GM19035 (cell line): ENCODE results near the gene ANKH.
"Not testable (repeated sequence)": the region's sequence is repeated elsewhere in the genome, so short reads cannot be mapped to it uniquely, and the experiment has no call there.

Experiments
- ATAC-seq: cut with Tn5 transposase; IDR thresholded peaks from one replicate; pipeline ENCODE4 v1.9.1; 2021; ENCODE audit not compliant: unreplicated experiment

The ANKH gene

DNA sequence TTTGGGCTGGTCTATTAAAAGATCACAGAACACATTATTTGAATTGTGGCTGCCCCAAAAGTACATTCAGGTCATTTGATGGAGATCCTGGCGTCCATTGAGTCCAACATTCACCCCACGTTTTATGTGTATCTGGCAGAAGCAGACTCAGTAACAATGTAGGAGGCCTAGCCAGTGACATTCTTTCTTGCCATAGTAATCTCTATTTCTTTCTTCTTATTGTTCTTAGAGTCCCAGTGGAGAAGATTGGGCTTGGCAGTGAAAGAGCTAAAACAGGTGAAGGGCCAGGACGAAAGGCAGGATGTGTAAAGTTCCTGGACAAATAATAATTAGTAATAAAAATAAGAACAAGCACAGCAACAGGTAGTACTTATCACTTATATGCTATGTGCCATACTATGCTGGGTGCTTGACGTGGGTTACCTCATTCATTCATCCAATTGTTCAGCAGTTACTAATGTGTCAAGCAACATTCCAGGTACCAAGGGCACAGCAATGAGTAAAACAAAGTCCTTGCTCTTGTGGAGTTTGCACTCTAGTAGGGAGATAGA lies 12.6 kb upstream of the ANKH start:
- ATAC-seq: no peak

DNA sequence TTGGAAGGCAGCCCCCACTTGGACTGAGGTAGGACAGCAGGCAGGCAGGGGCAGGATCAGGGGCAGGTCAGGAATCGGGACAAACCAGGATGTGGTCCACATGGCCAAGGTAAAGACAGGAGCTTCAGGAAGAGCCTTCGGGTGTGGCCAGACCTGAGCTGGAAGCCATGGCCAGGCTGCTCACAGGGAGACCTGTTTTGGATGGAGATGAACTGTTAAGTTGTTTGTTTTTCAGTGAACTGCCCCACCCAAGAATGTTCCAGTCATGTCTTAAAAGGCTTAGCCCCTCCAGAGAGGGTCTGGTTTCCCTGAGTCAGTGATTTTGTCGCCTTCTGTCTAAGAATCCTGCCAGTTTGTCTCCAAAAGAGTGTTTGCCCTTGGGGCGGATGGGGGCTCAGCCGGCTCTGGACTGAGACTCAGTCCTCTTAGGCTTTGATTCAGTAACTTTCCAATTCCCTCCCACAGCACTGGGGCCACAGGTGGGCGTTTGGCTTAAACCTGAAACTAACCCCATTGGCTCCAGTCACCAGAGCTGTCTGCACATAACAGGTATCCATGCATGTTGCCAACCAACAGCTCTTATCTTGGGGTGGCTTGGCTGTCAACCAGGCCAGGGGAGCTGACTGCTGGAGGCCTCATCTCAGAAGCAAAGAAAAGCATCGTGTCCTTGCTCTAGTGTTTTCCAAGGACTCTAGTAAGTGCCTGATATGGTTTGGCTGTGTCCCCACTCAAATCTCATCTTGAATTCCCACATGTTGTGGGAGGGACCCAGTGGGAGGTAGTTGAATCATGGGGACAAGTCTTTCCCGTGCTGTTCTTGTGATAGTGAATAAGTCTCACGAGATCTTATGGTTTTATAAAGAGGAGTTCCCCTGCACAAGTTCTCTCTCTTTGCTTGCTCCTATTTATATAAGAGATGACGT lies 11.3 kb upstream of the ANKH start:
- no peak for ATAC-seq

- ATAC-seq: no peak
Observed at GRCh38 chr5:14881826-14882225, 10.2 kb upstream of the ANKH start.

DNA sequence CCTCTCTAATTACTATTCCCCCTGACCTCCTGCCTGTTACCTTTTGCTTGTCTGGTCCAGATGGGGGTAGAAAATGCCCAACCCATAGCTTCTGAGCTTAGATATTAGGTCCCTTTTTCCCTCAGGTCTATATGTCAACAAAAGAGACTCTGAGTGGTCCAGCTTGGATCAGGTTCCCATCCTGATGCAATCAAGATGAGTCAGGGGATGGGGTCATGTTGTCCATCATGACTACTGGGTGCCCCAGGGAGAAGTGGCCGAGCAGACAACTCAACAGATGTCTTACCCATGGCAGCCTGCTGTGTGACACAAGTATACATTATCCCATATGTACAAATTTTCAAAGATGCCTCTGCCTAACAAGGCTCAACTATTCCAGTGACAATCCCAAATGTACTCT lies 9.1 kb upstream of the ANKH start:
- no peak for ATAC-seq

DNA sequence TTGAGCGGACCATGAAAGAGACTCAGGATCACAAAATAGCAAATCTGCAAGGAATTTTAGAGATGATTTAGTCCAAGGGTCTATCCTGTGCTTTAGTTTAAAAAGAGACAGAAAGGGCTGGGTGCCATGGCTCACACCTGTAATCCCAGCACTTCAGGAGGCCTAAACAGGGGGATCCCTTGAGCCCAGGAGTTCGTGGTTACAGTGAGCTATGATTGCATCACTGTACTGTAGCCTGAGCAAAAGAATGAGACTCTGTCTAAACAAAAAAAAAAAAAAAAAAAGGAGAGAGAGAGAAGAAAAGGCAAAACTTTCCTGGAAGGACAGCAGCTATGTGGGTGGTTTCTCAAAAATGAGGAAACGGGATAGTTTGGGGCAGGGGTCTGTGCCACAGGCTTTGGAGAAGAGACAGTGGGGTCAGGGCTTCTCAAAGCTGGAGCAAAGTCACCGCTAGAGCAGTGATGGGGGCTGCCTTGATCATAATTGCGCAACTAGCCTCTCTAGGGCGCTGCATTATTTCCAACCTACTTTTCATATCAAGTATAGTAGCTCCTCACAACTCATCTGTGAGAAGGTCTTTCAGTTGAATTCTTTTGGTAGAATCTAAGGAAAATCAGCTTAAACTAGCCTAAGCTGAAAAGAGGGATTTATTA lies 8.5 kb upstream of the ANKH start:
- ATAC-seq: no peak

DNA sequence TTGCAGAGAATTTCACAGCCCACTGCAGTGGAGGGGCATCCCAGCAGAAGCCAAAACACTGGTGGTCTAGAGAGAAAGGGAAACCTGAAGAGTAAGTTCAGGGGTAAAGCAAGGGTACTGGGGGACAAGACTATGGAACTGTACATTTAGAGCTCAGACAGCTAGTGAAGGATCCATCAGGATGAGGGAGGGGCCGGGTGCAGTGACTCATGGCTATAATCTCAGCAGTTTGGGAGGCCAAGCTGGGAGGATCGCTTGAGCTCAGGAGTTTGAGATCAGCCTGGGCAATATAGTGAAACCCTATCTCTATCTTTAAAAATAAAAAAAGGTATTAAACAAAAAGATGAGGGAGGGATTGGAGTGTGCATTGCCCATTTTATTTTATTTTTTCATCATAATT lies 7.8 kb upstream of the ANKH start:
- no peak for ATAC-seq

DNA sequence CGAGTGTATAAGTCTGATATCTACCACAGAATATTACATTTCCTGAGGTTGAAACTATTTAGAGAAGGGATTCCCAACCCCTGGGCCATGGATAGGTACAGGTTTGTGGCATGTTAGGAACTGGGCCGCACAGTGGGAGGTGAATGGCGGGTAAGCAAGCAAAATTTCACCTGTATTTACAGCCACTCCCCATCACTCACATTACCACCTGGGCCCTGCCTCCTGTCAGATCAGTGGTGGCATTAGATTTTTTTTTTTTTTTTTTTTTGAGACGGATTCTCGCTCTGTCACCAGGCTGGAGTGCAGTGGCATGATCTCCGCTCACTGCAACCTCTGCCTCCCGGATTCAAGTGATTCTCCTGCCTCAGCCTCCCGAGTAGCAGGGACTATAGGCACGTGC lies 6.6 kb upstream of the ANKH start:
- ATAC-seq: not testable (repeated sequence)

DNA sequence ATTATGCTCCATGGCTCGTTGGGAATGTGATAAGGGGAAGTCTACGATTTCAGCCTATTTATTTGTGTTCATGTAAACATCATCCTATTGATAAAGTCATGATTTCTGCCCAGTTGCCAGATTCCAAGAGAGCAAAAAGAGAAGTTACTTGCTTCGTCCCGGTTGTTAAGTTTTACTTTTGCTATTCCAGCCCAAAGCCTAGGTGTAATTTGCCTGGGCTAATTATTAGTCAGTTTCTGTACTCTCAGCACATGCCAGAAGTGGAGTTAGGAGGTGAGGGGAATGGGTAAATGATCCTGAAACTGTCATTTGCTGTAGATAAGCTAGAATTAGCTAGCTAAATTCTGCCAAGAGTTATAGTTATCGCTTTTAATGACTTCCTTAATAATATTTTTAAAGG lies 4.5 kb upstream of the ANKH start:
- no peak for ATAC-seq

DNA sequence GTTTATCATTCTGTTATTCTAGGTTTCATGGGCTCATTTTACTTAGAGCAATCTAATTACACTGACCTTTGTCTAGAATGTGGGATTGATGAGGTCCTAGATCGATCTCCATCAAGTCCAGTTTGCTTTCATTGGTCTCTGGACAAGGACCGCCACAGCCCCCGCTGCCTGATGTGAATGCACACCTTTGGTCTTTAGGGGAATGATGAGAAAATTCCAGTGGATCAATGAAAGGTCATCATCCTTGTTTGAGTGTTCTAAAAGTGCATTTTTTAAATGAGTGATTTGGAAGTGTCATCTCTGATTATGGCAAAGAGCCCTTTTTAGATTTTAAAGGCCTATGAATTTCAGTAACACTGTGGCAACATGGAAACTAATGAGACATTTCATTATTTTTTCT lies 2.2 kb upstream of the ANKH start:
- no peak for ATAC-seq

GRCh38 chr5:14873093-14873492 lies 1.5 kb upstream of the ANKH start:
- no peak for ATAC-seq

DNA sequence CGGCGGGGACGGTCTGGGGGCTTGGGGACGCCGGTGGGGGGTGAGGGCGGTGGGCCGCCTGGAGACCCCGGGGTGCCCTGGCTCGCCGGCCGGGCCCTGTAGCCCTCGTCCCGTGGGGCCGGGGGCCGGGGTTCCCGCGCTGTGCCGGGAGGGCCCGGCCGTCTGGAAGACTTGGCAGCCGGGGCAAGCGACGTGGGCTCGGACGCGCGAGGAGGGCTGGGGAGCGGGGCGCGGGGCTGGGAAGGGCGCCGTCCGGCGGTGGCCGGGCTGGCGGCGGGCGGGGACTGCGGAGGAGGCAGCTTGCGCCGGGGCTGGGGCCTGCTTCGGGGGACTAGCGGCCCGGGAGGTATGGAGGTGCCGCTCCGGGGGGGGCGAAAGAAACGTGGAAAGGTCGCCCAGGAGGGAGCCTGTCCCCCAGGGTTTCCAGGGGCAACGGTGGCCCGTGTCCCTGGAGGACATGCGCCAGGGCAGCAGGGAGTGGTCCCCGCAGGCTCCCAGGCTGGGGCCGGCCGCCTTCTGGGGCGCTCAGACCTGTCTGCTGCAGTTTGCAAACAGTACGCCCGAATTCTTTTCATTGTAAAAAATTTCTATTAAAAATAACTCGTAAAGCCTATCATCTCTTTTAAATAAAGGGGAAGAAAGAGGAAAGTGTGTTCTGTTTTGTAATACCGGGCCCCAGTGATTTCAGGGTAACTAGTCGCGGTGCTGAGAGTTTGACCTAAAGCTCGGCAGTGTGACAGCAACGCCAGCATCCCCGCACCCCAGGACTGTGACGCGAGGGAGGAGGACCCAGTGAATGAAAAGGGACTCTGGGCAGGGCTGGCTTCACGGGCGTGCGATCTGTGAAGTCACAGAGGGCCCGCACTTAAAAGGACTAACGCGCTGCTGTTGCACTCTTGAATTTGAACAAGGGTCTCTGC lies 752 bp upstream of the ANKH start:
- ATAC-seq: peak; percentile 49

- ATAC-seq: no peak
Observed at GRCh38 chr5:14870337-14871213, 1.0 kb downstream of the ANKH start.

DNA sequence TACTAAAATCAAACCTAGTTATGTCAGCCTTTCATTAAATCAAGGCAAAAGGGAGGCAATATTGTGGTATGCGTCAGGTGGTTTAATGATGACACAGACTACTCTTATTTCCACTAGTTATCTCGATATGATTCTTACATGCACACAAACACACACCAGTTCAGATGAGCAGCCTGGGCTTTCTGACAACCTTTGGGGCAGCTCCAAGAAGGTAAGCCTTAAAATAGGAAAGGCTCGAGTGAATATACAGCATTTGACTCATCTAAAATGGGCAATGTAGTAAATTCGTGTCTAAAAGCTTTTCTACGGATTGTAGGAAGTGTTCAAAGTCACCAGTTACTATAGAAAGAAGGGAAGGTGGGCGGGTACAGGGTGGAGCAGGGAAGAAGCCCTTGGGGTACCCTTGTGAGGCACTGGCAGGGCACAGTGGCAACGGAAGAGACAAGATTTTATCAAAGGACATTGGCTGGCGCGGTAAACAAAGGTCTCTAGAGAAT lies 1.9 kb downstream of the ANKH start:
- ATAC-seq: no peak

GRCh38 chr5:14869233-14869632 lies 2.3 kb downstream of the ANKH start:
- no peak for ATAC-seq

- no peak for ATAC-seq
Observed at GRCh38 chr5:14868771-14869170, 2.8 kb downstream of the ANKH start.

- ATAC-seq: no peak
Observed at GRCh38 chr5:14864181-14864812, 7.3 kb downstream of the ANKH start.

- ATAC-seq: no peak
Observed at GRCh38 chr5:14863105-14863504, 8.5 kb downstream of the ANKH start.

- no peak for ATAC-seq
Observed at GRCh38 chr5:14861123-14861765, 10.3 kb downstream of the ANKH start.

- no peak for ATAC-seq
Observed at GRCh38 chr5:14859980-14860379, 11.6 kb downstream of the ANKH start.
